Activated CD4-positive, CD25-positive, alpha-beta regulatory T cell treated with anti-CD3 and anti-CD28 coated beads, Interleukin-2, amount 50 U/mL, for 72 hours (primary cell): Measurements from ENCODE around the gene FAM117A.
"Not testable (repeated sequence)": the region's sequence is repeated elsewhere in the genome, so short reads cannot be mapped to it uniquely, and the experiment has no call there.

Experiments used
- DNase-seq: peaks from one replicate; pipeline ENCODE4 v3.0.0; 2021

Gene FAM117A

GRCh38 chr17:49762151-49762941 is 1.6 kb downstream of the FAM117A start:
- no peak for DNase-seq

GRCh38 chr17:49760932-49761558 is 2.9 kb downstream of the FAM117A start:
- no peak for DNase-seq

GRCh38 chr17:49760296-49760695 is 3.6 kb downstream of the FAM117A start:
- no peak for DNase-seq

GRCh38 chr17:49759203-49759602 is 4.7 kb downstream of the FAM117A start:
- DNase-seq, result no peak

GRCh38 chr17:49758464-49759010 is 5.4 kb downstream of the FAM117A start:
- not testable (repeated sequence) for DNase-seq

- no peak for DNase-seq
Measured at GRCh38 chr17:49757151-49757777, 6.7 kb downstream of the FAM117A start.

- no peak for DNase-seq
Measured at GRCh38 chr17:49756323-49757150, 7.4 kb downstream of the FAM117A start.

GRCh38 chr17:49755663-49756283 is 8.2 kb downstream of the FAM117A start:
- DNase-seq, result no peak

- peak; percentile 17 for DNase-seq
Measured at GRCh38 chr17:49753959-49754391, 10.0 kb downstream of the FAM117A start.

GRCh38 chr17:49752508-49752907 is 11.4 kb downstream of the FAM117A start:
- DNase-seq, result no peak

GRCh38 chr17:49749730-49750129 is 14.2 kb downstream of the FAM117A start:
- DNase-seq, result no peak

- DNase-seq, result peak; percentile 50
Measured at GRCh38 chr17:49748791-49749190, 15.1 kb downstream of the FAM117A start.

GRCh38 chr17:49748223-49748622 is 15.7 kb downstream of the FAM117A start:
- DNase-seq, result no peak

- DNase-seq, result no peak
Measured at GRCh38 chr17:49747632-49748031, 16.3 kb downstream of the FAM117A start.

GRCh38 chr17:49746791-49747490 is 17.0 kb downstream of the FAM117A start:
- no peak for DNase-seq

GRCh38 chr17:49745175-49746139 is 18.5 kb downstream of the FAM117A start:
- no peak for DNase-seq

GRCh38 chr17:49742166-49742638 is 21.7 kb downstream of the FAM117A start:
- DNase-seq, result no peak

GRCh38 chr17:49741692-49742076 is 22.2 kb downstream of the FAM117A start:
- DNase-seq, result no peak

- DNase-seq, result no peak
Measured at GRCh38 chr17:49741009-49741691, 22.8 kb downstream of the FAM117A start.
